22Rv1 (cell line): ENCODE measurements around the gene RBMS1.

Source experiments
- CTCF ChIP-seq: fragments of 450-650 bp; IDR thresholded peaks from 2 replicates; pipeline ENCODE4 v1.5.1; 2017; ENCODE audit warnings: mild to moderate bottlenecking
- ZFX ChIP-seq: fragments of 450-650 bp; IDR thresholded peaks from 2 replicates; pipeline ENCODE4 v1.6.1; 2017; ENCODE audit warnings: antibody characterized with exemption, borderline replicate concordance

GRCh38 chr2:160402501-160402900 lies 91.1 kb downstream of the RBMS1 start:
- TF ChIP-seq CTCF (no peak), ZFX (no peak)
